HepG2 (cell line): ENCODE measurements around the gene PA2G4. TPM values are rescaled to one million over a fixed set of nuclear protein-coding genes. Genes with fewer than 3 reads are reported as not detected.

Experiments
- ATF7 ChIP-seq, 2 experiments: fragments of 450-650 bp in 1 of 2; sonication (generic) in 1 of 2; formaldehyde crosslinking in 1 of 2; IDR thresholded peaks; 2 replicates each; pipeline versions ENCODE4 v1.4.0 to v1.6.1; 2016 to 2020; ENCODE audit warnings: antibody characterized with exemption in 1 of 2, mild to moderate bottlenecking in 1 of 2, missing genetic modification reagents in 1 of 2
- CHD4 ChIP-seq: fragments of 200-600 bp; sonication (generic); IDR thresholded peaks from 2 replicates; pipeline ENCODE4 v1.7.0; 2017; ENCODE audit warnings: mild to moderate bottlenecking, low read length, borderline replicate concordance
- EP300 ChIP-seq, 3 experiments: sonication (generic) in 1 of 3; formaldehyde crosslinking in 1 of 3; IDR thresholded peaks; 2 replicates each; pipeline versions ENCODE4 v1.5.1 to v1.6.1; 2011 to 2020; ENCODE audit warnings: low read depth in 2 of 3, low read length in 2 of 3, borderline replicate concordance in 1 of 3, improper control_type of control experiment in 1 of 3, mild to moderate bottlenecking in 1 of 3, missing genetic modification reagents in 1 of 3, moderate library complexity in 1 of 3
- EZH2 ChIP-seq: conservative IDR thresholded peaks from 2 replicates; pipeline ENCODE4 v1.6.1; 2012; ENCODE audit warnings: mild to moderate bottlenecking, low read depth, low read length, moderate library complexity
- GATAD1 ChIP-seq: IDR thresholded peaks from 2 replicates; pipeline ENCODE4 v1.6.1; 2016; ENCODE audit warnings: missing genetic modification reagents, missing compliant biosample characterization
- MTA1 ChIP-seq: sonication (generic); formaldehyde crosslinking; IDR thresholded peaks from 2 replicates; pipeline ENCODE4 v1.4.0; 2020; ENCODE audit warnings: missing genetic modification reagents, mild to moderate bottlenecking, borderline replicate concordance
- NCOR1 ChIP-seq: fragments of 200-600 bp; sonication (generic); IDR thresholded peaks from 2 replicates; pipeline ENCODE4 v1.7.0; 2017; ENCODE audit warnings: antibody characterized with exemption, low read length, borderline replicate concordance
- NFKBIZ ChIP-seq: IDR thresholded peaks from 2 replicates; pipeline ENCODE4 v1.6.1; 2018; ENCODE audit warnings: missing genetic modification reagents, missing compliant biosample characterization
- NRL ChIP-seq: sonication (generic); formaldehyde crosslinking; IDR thresholded peaks from 2 replicates; pipeline ENCODE4 v1.5.0; 2020; ENCODE audit warnings: missing genetic modification reagents, mild to moderate bottlenecking, moderate library complexity, borderline replicate concordance
- RAD21 ChIP-seq: fragments of 450-650 bp; formaldehyde crosslinking; IDR thresholded peaks from 2 replicates; pipeline ENCODE4 v1.5.0; 2020; ENCODE audit warnings: mild to moderate bottlenecking
- RFXAP ChIP-seq: sonication (generic); formaldehyde crosslinking; IDR thresholded peaks from 2 replicates; pipeline ENCODE4 v1.4.0; 2020; ENCODE audit warnings: missing genetic modification reagents, borderline replicate concordance
- SALL1 ChIP-seq: sonication (generic); formaldehyde crosslinking; IDR thresholded peaks from 2 replicates; pipeline ENCODE4 v1.8.0; 2022; ENCODE audit warnings: mild to moderate bottlenecking, missing genetic modification reagents
- SOX6 ChIP-seq, 2 experiments: fragments of 450-650 bp in 1 of 2; sonication (generic) in 1 of 2; formaldehyde crosslinking in 1 of 2; IDR thresholded peaks; 2 replicates each; pipeline versions ENCODE4 v1.4.0 to v1.6.1; 2017 to 2020; ENCODE audit warnings: antibody characterized with exemption in 1 of 2, mild to moderate bottlenecking in 1 of 2, missing genetic modification reagents in 1 of 2
- TGIF2 ChIP-seq: IDR thresholded peaks from 2 replicates; pipeline ENCODE4 v1.6.1; 2016; ENCODE audit warnings: control low read depth, missing compliant biosample characterization
- ZFAT ChIP-seq: sonication (generic); formaldehyde crosslinking; conservative IDR thresholded peaks from 2 replicates; pipeline ENCODE4 v1.8.1; 2023; ENCODE audit warnings: missing genetic modification reagents, inconsistent platforms
- ZNF12 ChIP-seq: sonication (generic); formaldehyde crosslinking; IDR thresholded peaks from 2 replicates; pipeline ENCODE4 v1.5.0; 2020; ENCODE audit warnings: missing genetic modification reagents
- ZNF253 ChIP-seq: sonication (generic); formaldehyde crosslinking; IDR thresholded peaks from 2 replicates; pipeline ENCODE4 v1.8.0; 2022; ENCODE audit warnings: mild to moderate bottlenecking, missing genetic modification reagents, borderline replicate concordance
- ZNF44 ChIP-seq: sonication (generic); formaldehyde crosslinking; IDR thresholded peaks from 2 replicates; pipeline ENCODE4 v1.5.1; 2020; ENCODE audit warnings: mild to moderate bottlenecking, missing genetic modification reagents
- ZNF441 ChIP-seq: sonication (generic); formaldehyde crosslinking; IDR thresholded peaks from 2 replicates; pipeline ENCODE4 v1.7.0; 2021; ENCODE audit warnings: missing genetic modification reagents, borderline replicate concordance
- ZNF556 ChIP-seq: sonication (generic); formaldehyde crosslinking; IDR thresholded peaks from 2 replicates; pipeline ENCODE4 v1.4.0; 2020; ENCODE audit warnings: mild to moderate bottlenecking, missing genetic modification reagents, borderline replicate concordance
- ZNF569 ChIP-seq: sonication (generic); formaldehyde crosslinking; IDR thresholded peaks from 2 replicates; pipeline ENCODE4 v1.5.0; 2020; ENCODE audit warnings: mild to moderate bottlenecking, missing genetic modification reagents, moderate library complexity, borderline replicate concordance
- ZNF788 ChIP-seq: sonication (generic); formaldehyde crosslinking; IDR thresholded peaks from 2 replicates; pipeline ENCODE4 v1.5.0; 2020; ENCODE audit warnings: mild to moderate bottlenecking, missing genetic modification reagents, borderline replicate concordance
- polyA plus RNA-seq, 8 experiments: library from polyadenylated mRNA; depleted of rRNA in 3 of 8; stranded (reverse) in 7 of 8; unstranded in 1 of 8; fragments of >200 nt; fragmentation: Illumina TruSeq in 4 of 8; extraction: Trizol in 4 of 8; gene quantifications; 2 replicates each; pipeline versions ENCODE4 v1.2.1 to v1.2.3, GENCODE V29; 2011 to 2016; ENCODE audit warnings: low read depth in 4 of 8, missing spikeins in 1 of 8, mixed read lengths in 1 of 8; ENCODE audit not compliant: insufficient read depth in 1 of 8
- total RNA-seq, 5 experiments: library from RNA; depleted of rRNA; stranded (reverse); fragments of >200 nt; fragmentation: Illumina TruSeq; extraction: Trizol; gene quantifications; 2 replicates each; pipeline ENCODE4 v1.2.3, GENCODE V29; 2016; ENCODE audit warnings: low read depth in 1 of 5
- TF ChIP-seq, protein P1 (sequence below): sonication (generic); formaldehyde crosslinking; IDR thresholded peaks from 2 replicates; pipeline ENCODE4 v1.5.0; 2020; ENCODE audit warnings: missing genetic modification reagents
- TF ChIP-seq, protein P2 (sequence below): sonication (generic); formaldehyde crosslinking; IDR thresholded peaks from 2 replicates; pipeline ENCODE4 v1.4.0; 2020; ENCODE audit warnings: missing genetic modification reagents
- TF ChIP-seq, protein P3 (sequence below): sonication (generic); formaldehyde crosslinking; IDR thresholded peaks from 2 replicates; pipeline ENCODE4 v1.8.1; 2023; ENCODE audit warnings: missing genetic modification reagents, mild to moderate bottlenecking, borderline replicate concordance

The PA2G4 gene
- total and polyA plus RNA-seq, 2 of the 13 experiments (the other 11 are each of a cell fraction or from before 2014, with no cell fraction given) = 147 to 240 TPM

DNA sequence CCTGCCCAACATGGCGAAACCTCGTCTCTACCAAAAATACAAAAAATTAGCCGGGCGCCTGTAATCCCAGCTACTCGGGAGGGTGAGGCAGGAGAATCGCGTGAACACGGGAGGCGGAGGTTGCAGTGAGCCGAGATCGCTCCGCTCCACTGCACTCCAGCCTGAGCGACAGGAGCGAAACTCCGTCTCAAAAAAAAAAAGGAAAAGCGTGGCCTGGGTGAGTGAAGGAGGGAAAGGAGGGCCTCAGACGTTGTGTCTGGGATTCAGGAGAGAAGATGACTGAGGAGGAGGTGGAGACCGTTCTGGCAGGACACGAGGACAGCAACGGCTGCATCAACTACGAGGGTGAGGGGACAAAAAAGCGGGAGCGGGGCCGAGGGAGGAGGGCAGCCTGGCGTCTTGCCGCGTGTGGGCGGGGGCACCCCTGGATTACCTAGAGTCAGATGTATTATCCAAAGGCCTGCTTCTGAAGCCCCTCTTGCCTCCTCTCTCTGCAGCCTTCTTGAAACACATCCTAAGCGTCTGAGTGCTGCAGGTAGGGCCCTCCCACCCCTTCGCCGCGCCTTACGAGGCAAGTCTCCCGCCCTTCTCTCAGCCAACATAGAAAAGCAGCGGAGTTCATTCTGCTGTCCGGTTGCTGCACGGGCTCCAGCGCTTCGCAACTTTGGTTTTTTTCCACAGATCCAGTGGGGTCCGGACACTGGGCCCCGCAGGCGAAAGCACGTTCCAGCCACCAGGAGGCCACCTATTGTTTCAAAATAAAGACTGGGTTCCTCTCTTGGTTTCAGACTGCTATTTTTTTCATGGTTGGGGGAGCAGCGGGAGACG lies 53.1 kb downstream of the PA2G4 start (continued):
- TF ChIP-seq ATF7 (IDR thresholded peaks at IDR 0.05) = no peak
- TF ChIP-seq ATF7 (CRISPR knock-in tag; IDR thresholded peaks at IDR 0.05) = peak; percentile 32; the same call in 1 of the 2 replicates
- TF ChIP-seq ZNF253 = no peak
- TF ChIP-seq NFKBIZ (CRISPR knock-in tag) = no peak; the same call in 1 of the 2 replicates
- TF ChIP-seq SOX6 (IDR thresholded peaks at IDR 0.05) = no peak
- TF ChIP-seq SOX6 (CRISPR knock-in tag; IDR thresholded peaks at IDR 0.05) = peak; percentile 86
- TF ChIP-seq NCOR1 = peak; percentile 9; the same call in 1 of the 2 replicates
- TF ChIP-seq SALL1 (CRISPR knock-in tag) = peak; percentile 13; the same call in 1 of the 2 replicates
- peak; percentile 70 for TF ChIP-seq ZNF441 (CRISPR knock-in tag)
- TF ChIP-seq ZNF788 (CRISPR knock-in tag) = no peak
- peak; percentile 40; the same call in 1 of the 2 replicates for TF ChIP-seq MTA1 (CRISPR knock-in tag)
- TF ChIP-seq, protein P1, sequence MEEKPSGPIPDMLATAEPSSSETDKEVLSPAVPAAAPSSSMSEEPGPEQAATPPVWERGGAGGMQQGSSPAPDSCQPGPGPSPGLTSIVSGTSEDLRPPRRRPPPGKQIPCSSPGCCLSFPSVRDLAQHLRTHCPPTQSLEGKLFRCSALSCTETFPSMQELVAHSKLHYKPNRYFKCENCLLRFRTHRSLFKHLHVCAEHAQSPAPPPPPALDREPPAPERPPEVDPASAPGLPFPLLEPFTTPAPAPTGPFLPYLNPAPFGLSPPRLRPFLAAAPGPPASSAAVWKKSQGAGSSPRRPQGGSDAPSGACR (CRISPR knock-in tag) = no peak; the same call in 1 of the 2 replicates
- TF ChIP-seq EP300 (IDR thresholded peaks at IDR 0.05; ENCODE audit: low read depth in 2 of 2, low read length in 2 of 2) = peak in 1 of 2 experiments; percentile 52; a peak in 2 of 4 replicates
- TF ChIP-seq EP300 (CRISPR knock-in tag; IDR thresholded peaks at IDR 0.05; ENCODE audit: borderline replicate concordance) = no peak
- TF ChIP-seq NRL (CRISPR knock-in tag) = peak; percentile 71; the same call in 1 of the 2 replicates
- TF ChIP-seq ZNF12 (CRISPR knock-in tag) = no peak
- no peak for TF ChIP-seq EZH2
- peak; percentile 30; the same call in 1 of the 2 replicates for TF ChIP-seq RAD21 (CRISPR knock-in tag)
- TF ChIP-seq, protein P2, sequence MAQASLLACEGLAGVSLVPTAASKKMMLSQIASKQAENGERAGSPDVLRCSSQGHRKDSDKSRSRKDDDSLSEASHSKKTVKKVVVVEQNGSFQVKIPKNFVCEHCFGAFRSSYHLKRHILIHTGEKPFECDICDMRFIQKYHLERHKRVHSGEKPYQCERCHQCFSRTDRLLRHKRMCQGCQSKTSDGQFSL (CRISPR knock-in tag) = peak; percentile 94
- TF ChIP-seq ZNF44 (CRISPR knock-in tag) = no peak
- no peak for TF ChIP-seq RFXAP (CRISPR knock-in tag)
- TF ChIP-seq ZNF569 (CRISPR knock-in tag) = no peak
- no peak for TF ChIP-seq CHD4
- peak; percentile 14; the same call in 1 of the 2 replicates for TF ChIP-seq ZNF556 (CRISPR knock-in tag)
- TF ChIP-seq TGIF2 (CRISPR knock-in tag) = no peak; the same call in 1 of the 2 replicates
- peak; percentile 38; the same call in 1 of the 2 replicates for TF ChIP-seq GATAD1 (CRISPR knock-in tag)
- TF ChIP-seq, protein P3, sequence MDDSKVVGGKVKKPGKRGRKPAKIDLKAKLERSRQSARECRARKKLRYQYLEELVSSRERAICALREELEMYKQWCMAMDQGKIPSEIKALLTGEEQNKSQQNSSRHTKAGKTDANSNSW (CRISPR knock-in tag) = no peak
- no peak for TF ChIP-seq ZFAT (CRISPR knock-in tag)
